Measurements from ENCODE around the gene LRRTM4.

LRRTM4 gene

DNA sequence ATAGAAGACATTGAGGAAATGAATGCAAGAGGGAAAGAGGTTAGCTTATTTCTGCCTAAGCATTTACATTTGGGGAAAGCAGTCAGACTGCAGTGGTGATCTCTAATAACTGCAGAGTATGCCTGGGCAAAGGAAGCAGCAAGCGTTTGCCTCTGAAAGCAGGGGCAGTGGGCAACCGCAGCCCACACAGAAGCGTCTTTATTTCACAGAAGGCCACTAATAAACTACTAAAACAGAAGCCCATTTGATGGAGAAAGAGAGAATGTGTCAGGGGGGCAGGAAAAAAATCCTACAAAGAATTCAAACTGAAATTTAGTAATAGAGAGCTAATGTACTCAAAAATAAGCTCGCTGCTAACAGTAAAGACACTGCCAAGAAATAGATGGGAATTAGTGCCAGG is 53.1 kb downstream of the LRRTM4 start:
- no peak for DNase-seq

DNA sequence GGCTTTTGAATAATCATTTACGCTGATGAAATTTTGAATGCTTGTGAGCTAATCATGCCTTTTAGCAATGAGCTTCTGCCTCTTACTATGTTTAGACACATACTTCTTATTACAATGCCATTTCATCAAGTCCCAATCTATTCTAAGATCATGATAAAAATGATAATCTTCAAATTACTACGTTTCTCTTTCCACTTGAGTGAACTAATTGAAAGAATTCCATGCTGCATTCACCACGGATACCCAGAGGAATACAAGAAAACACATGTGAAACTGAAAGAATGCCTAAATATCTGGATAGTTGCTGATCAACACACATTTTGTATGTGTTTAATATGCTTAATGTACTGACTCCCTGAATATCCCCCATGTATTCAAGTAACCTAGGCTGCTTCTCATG is 62.3 kb downstream of the LRRTM4 start:
- no peak for DNase-seq

DNA sequence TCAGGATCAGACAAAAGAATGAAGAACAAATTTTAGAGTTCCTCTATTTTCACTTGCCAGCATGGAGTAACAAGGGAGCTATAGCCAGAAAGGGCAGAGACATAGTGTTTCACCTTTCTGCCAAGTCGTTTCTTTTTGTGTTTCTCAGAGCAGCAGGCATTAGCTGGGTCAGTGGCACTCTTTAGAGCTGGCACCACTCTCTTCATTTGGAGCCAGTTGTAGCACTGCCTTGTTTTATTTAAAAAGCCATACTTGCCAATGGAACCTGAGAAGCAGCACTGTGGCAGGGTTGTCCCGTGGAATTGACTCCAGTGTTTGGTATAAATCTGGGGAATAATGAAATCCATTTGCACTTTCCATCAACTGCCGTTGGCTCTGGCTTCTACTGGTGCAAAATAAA is 64.0 kb downstream of the LRRTM4 start:
- no peak for DNase-seq

DNA sequence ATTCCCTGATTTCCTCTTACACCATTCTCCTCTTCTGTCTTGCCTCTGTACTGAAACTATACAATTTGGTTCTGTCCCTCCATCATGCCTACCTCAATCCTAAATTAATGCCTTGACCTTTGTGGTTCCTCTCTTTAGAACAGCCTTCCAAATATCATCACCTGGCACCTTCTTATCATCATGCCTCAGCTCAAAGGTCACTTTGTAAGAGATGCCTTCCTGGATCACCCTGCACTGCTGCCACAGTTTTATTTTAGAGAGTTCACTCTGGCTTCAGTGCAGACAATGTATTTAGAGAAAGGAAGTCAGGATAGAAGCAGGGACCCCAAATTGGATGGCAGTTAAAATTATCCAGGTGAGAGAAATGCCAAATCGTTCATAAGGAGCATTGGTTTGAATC is 64.5 kb downstream of the LRRTM4 start:
- DNase-seq = no peak

DNA sequence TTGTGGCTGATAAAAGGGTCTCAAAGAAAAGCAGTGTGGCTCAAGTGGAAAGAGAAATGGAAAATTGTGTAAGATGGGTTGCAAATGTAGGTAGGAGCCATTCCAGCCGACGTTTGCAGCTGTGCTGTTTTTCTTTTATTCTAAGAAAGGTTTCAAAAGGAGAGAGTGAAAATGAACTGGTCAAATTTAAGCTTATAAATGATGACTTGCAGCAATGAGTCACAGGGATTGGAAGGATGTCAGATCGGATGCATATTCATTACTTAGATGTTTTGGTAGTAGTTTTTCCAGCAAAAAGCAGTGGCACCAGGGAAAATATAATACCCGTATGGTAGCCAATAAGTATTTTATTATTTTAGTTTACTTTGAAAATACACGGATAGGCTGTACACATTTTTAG is 79.1 kb downstream of the LRRTM4 start:
- DNase-seq = no peak

DNA sequence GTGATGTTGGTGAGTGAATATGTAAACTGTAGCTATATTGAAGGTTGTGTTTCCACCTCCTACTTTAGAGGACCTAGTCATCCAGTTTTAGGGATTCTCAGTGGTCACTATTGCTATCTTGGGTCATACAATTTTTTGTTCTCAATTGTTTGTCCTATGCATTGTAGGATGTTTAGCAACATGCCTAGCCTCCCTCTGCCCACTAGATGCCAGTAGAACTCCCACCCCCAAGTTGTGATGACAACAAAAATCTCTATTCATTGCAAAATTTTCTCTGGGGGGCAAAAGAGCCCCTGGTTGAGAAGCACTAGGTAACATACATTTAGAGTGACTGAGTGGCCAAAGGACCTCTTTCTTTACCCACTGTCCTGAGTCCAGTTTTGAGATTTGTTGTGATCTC is 87.3 kb downstream of the LRRTM4 start:
- DNase-seq = no peak

DNA sequence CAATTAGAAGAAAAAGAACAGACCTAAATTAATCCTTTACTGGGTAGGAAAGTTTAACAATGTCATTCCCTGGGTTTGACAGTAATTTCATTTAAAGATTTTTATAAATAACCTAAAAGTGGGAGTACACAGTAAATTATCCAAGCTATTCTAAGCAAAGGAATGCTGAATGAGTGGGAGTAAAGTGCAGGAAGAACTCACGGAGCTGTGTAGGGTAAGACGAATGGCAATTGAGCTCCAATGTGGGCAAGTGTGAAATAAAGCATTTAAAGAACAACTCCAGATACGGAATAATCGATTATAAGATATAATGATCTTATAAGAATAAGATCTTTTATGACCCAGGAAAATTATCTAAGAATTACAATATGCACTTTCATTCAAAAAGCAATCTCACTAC is 93.2 kb downstream of the LRRTM4 start:
- no peak for DNase-seq

DNA sequence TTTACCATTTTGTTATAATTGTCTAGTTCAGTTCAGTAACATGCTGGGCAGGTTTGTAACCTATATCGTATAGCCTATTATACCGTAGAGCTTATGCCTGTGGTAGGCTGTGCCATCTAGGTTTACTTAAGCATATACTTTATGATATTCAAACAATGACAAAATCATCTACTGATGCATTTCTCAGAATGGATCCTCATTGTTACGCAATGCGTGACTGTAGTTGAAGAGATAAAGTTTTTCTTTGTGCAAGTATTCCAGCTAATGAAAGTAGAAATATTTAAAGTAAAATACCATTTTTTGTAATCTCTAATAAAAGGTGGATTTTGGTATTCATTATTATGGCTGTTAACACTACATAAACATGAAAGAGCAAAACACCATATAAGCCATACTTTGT is 100.2 kb downstream of the LRRTM4 start:
- DNase-seq = no peak

DNA sequence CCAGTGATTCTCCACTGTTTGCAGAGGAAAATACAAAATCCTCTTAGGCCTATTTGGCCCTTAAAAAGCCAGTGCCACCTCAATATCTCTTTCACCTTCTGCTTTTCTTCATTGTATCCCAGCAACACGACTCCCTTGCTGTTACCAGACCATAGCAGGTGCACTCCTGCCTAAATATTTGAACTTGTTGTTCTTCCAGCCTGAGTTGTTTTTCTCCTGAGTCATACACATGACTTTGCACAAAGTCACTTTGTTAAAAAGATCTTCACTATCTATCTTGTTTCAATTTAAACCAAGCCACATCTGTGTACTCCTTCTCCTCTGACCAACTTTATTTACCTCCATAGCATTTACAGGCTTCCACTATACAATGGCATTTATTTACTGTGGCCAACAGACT is 103.6 kb downstream of the LRRTM4 start:
- no peak for DNase-seq

DNA sequence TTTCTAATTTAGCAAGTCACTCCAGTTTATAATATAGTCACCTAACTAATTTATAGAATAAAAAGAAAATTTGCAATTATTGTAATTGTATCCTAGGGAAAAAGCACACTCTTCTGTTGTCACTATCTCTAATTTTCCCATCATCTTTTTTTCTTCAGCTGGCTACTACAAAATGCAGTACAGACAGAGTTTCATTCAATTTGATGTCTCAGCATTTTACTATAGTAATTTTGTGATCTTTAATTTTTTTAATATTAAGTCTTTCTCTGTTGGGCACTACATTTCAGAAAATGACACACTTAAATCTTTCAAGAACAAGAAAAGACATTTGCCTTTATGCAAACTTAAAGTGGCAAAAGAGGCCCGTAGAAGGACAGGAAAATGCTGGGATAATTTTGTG is 118.0 kb downstream of the LRRTM4 start:
- DNase-seq = no peak

DNA sequence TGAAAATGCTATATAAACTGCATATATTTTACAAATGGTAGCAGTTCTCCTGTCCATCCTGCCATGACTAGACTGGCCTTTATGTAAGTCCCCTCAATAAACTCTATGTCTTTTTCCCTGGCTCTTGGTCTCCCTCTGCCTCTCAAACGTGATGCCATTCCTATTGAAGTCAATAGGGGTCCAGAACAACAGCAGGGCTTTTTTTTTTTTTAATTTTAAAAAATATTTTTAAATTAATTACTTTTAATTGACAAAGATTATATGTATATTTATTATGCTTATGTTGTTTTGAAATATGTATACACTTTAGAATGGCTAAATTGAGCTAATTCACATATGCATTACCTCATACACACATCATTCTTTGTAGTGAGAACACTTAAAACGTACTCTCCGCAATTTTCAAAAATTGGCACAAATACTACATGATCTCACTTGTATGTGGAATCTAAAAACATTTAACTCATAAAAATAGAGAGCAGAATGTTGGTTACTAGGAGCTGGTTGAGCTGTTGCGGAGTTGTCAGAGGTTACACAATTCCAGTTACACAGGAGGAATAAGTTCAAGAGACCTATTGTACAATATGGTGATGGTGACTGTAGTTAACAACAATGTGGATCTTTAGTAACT is 123.1 kb downstream of the LRRTM4 start:
- no peak for DNase-seq

DNA sequence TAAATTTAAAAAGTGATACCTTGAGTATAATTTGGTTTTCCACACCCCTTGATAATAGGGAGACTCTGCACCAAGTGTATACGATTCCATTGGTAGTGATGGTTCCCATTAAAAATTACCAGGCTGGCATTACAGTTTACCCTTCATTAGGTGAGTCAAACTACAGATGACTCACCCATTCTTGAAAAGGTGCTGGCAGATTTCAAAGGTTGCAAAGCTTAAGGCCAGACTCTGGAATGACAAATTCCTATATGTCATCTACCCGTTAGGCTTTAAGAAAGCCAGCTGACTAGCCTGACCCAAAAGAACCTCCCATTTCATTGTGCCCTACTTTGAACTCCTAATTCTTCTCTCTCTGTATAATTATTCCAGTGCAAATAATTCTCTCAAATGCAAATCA is 124.4 kb downstream of the LRRTM4 start:
- DNase-seq = no peak

DNA sequence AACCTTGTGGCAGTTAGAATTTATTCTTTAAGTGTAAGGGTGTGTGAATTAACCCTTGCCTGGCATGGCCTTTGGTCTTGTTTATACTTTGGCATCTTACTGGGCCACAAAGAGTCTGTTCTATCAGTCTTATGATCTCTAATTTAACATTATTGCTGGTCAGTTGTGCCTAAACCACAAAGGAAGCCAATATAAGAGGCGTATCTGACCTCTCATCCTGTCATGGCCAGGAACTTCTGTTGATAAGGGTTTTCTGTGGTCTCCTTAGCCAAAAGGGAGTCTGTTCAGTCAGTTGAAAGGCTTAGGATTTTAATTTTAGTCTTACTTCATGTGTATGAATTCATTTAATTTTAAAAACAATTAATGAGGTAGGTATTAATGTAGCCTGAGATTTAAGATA is 127.2 kb downstream of the LRRTM4 start:
- DNase-seq = peak; percentile 21

DNA sequence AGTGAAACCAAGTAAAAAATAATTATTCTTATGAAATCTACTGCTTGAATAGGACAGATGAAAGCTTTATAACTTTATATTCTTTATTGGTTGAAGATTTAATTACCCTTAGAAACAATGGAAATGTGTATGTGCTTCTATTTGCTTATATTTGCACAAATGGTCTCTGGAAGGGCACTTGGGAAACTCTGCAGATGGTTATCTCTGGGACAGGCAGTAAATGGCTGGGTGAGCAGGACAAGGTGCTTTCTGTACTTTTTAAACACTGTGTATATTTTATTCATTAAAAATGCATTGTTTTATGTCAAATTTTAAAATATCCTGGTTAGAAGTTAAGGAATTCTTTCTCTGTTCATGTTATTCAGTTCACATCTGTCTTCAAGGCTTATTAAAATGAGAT is 131.1 kb downstream of the LRRTM4 start:
- no peak for DNase-seq

DNA sequence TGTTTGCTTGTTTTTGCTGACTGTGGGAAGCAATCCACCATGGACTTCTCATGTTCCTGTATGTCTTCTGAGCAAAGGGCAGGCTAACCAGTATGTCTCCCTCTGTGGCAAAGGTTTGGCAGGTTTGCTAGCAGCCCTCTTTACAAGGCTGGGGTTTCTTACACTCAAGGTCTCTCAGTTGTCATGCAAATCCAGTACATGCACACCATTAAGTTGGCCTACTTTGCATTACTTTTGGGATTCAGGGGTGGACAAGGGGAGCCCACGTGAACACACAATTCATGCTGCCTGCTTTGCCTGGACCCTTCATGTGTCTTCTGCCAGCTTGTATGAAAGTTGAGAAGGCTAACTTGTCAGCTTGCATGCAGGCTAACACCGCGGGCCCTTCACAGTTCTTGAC is 134.9 kb downstream of the LRRTM4 start:
- no peak for DNase-seq

DNA sequence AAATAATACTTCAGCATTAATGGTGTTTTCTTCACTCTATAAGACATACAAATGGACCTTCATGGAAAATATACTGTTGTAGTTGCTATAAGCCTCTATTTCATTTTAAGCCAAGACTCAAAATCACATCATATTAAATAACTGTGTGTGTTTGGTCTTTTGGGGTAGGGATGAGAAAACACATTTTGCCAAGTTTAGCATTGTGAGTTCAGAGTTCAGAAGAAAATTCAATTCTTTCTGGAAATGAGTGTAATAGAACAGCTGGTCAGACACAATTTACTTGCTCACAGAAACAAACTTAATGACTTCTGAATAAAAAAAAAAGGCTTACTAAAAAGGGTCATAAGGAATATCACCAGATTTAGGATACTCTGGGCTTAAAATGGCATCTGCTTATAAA is 149.5 kb downstream of the LRRTM4 start:
- DNase-seq = no peak

DNA sequence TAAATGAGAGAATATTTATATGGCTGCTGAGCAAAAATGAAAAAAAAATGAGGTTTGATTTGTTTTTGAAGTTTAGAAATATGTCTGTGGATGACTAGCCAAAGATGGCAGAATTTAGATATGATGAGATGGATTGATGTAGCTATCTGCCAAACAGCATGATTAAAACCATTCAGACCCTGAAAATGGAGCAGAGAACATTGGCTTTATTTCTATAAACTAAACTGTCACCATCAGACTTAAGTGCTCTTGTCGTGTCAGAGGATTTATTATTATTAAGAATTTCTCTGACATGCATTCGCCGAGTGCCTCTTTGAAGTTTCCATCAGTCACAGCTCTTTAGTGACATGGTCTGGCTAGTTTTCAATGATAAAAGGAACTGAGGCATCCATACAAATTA is 151.7 kb downstream of the LRRTM4 start:
- no peak for DNase-seq

DNA sequence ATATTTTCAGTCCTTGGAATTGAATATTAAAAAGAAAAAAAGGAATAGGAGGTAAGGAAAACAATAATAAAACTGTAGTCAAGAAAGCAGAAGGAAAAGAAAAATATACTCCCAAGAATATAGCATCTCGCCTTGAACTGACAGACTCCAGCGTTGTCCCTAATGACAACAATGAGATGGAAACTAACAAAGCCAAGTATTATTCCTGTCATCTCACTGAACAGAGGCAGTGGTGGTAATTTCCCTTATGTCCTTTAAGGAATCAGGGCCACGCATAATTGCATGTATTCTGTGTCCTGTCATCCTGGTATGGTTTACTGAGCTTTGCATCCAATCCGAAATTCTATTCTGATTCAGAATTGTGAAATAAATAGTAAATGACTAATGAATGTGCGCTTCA is 158.9 kb downstream of the LRRTM4 start:
- DNase-seq = no peak

DNA sequence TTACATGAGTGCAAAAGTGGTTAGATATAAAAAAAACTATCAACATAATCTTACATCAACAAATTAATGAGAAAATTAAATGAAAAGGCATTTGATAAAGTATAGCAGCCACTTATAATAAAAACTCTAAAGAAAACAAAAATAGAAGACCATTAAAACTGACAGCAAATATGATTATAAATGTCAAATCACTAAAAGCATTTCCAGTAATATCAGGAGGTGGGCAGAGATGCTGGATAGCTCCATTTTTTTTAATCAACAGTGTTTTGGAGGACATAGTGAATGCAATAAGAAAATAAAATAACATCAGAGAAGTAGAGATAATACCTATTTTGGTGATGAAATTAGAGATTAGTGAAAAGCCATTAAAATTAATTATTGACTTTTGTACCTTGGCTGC is 173.4 kb downstream of the LRRTM4 start:
- no peak for DNase-seq

DNA sequence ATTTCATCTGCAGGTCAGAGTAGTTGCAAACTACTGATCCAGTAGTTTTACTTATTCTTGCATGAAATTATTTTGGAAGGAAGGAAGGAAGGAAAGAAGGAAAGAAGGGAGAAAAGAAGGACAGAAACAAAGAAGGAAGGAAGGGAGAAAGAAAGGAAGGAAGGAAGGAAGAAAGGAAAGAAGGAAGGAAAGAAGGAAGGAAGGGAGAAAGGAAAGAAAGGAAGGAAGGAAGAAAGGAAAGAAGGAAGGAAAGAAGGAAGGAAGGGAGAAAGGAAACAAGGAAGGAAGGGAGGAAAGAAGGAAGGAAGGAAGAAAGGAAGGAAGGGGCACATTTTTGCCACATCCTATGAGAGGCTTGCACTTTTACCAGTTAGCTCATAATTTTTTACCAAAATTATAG is 186.2 kb downstream of the LRRTM4 start:
- DNase-seq = no peak

DNA sequence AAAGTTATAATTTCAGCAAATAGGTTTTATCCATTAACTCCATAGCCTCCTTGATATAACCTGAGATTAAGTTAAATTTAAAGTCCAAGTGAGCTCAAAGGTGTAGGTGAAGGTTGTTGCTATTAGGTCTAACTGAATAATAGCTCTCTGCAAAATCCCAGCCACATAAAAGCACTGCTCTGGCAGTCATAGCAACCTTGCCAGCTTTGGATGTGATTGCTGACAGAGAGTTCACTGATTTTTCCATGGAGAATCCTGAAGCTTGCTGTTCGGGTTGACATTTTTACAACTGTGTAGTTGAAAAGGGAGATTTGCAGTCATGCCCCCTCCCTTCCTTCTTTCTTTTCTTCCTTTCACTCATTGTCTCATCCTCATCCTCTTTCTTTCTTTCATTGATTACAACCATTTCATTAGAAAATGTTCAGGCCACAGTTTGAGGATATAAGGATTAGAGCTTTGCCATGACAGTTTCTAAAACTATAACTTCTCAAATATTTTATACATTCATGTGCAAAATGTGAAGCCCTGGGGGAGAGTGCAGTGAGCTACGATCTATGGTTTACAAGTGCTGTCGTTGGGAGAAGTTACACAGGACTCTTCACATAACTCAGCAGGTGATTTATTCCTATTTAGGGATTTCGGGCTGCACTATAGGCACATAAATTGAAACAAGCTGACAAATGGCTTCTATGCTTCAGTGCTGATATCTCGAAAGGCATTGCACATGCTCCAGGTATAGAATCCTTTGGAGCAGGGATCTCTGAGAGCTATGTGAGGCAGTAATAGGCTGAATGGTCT is 193.8 kb downstream of the LRRTM4 start:
- DNase-seq = no peak

DNA sequence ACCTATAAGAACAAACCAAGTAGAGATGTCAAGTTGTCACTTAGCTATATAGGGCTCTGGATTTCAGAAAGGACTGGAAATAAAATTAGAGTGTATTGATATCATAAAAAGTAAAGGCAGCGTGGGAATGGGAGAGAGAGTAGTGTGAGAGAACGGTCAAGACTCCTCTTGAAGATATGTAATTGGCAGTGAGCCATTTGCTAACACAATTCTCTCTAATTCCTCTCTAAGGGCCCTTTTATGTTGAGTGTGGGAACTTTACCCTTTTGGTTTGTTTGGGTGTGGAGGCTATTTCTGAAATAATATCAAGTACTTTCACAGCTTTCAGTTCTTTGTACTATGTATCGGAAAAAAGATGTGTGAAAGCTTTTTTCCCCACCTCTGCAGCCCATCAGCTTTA is 196.8 kb downstream of the LRRTM4 start:
- no peak for DNase-seq

DNA sequence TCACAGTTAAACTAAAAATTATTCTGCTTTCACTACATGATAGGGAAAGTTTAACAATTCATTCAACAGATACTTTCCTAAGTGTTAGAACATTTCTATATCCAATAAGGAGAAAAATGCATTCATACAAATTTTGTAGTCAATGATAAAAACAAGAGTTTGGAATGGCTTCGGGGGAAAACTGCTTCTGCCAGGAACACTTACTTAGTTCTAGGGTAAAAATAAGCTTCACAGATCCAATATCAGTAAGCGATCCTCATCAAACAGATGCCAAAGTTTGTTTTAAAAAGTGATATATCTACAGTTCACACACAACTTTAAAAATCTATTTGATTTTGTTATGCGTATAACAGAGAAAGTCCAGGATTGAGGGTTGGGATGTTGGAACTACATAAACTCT is 199.7 kb downstream of the LRRTM4 start:
- DNase-seq = no peak

DNA sequence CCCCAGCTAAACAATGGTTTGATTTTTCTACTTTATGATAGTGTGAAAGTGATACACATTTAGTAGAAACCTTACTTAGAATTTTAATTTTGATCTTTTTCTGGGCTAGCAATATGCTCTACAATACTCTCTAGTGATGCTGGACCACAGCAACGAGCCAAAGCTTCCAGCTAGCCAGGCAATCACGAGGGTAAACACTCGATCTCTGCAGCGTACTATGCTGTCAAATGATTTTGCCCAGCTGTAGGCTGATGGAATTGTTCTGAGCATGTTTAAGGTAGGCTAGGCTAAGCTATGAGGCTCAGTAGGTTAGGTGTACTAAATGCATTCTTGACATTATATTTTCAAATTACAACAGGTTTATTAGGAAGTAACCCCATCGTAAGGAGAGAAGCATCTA is 207.5 kb downstream of the LRRTM4 start:
- no peak for DNase-seq

DNA sequence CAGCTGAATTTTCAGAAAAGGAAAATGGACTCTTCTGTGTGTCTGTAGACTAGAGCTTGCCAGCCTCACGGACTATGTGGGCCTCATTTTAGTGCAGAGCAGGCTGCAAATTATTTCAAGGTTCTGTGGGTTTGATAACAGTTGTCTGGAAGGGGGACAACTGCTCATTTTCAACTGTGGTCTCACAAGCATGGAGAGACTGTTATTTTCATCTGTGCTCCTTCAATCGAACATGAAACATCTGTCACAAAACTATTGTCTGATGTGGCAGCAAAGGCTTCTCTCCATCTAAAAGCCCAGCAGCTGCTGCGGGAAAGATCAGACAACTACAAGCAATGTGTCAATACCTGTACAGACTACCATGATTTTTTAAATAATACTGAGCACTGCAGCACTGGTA is 211.8 kb downstream of the LRRTM4 start:
- no peak for DNase-seq

Data from hematopoietic multipotent progenitor cell treated with erythropoietin and hydrocortisone succinate and interleukin-3 and kit ligand, for 6 days (in vitro differentiated cells).